ENCODE measurements around the gene TACO1. TPM values are rescaled to one million over a fixed set of nuclear protein-coding genes. Genes with fewer than 3 reads are reported as not detected.

TACO1 gene
- polyA plus RNA-seq, 1 donor (not counting 4 experiments of a cell fraction or from before 2014, with no cell fraction given), result 23.5 TPM

DNA sequence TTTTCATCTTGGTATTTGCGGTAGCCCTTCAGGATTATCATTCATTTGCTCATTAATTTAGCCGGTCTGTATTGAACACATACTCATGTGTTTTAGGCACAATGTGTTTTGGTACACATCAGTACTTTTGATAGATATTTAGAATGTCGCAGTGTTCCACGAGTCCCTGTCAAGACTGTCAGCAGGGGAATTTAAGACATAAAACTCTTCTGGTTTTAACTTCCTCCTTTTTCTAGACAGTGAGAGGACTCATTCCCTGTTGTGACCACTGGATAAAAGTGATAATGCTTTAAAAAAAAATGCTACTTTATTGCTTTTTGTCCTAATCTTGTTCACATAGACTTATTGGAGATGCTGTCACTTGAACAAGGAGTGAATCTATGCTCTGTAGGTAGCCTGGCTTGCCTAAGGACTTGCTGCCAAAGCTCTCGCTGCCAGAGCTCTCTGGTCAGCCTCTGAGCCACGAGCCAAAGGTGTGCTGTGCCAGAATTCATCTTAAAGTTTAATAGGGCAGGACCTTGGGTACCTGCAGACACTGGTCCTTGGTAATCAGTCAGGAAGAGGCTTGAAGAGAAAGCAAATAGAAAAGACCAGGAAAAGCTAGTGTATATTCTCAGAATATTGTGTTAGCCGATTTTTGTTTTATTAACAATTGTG lies 45.1 kb upstream of the TACO1 start:
- FAIRE-seq, result no peak
- Histone ChIP-seq H3K4me1 (ENCODE audit: control insufficient read depth, extremely low read depth, insufficient read depth, low read length) (peaks cover 9% of the 10 kb centered on the region), H3K27ac (ENCODE audit: control insufficient read depth, insufficient read depth, low read length) (no peak overlapping the region), H2AFZ (ENCODE audit: control insufficient read depth, low read length) (no peak overlapping the region), H3K9ac (ENCODE audit: control insufficient read depth, extremely low read depth, insufficient read depth, low read length) (no peak overlapping the region), H3K9me3 (ENCODE audit: control insufficient read depth, low read depth, low read length) (no peaks in the 10 kb centered on the region), H4K20me1 (ENCODE audit: control insufficient read depth, extremely low read depth, insufficient read depth, low read length) (peaks cover 11% of the 10 kb centered on the region), H3K36me3 (ENCODE audit: control insufficient read depth in 2 of 2, extremely low read depth in 1 of 2, insufficient read depth in 2 of 2, low read length in 2 of 2) (peaks cover 0 to 3% of the 10 kb centered on the region in 2 experiments), H3K27me3 (ENCODE audit: control insufficient read depth, extremely low read depth, insufficient read depth, low read length) (no peaks in the 10 kb centered on the region), H3K9me1 (ENCODE audit: control insufficient read depth, extremely low read depth, insufficient read depth, low read length) (no peaks in the 10 kb centered on the region), H3K79me2 (ENCODE audit: control insufficient read depth, insufficient read depth, low read length) (peaks cover 92% of the 10 kb centered on the region), H3K4me2 (ENCODE audit: control insufficient read depth, extremely low read depth, insufficient read depth, low read depth, low read length) (no peak overlapping the region), H3K4me3 (ENCODE audit: control insufficient read depth in 2 of 3, extremely low read depth in 1 of 3, insufficient read depth in 2 of 3, low read depth in 1 of 3, low read length in 3 of 3) (no peak overlapping the region)
- DNase-seq (ENCODE audit: low read depth, low spot score), result no peak
- no peak for TF ChIP-seq EZH2 (IDR thresholded peaks at IDR 0.05; ENCODE audit: low read length)
- TF ChIP-seq, protein P1, sequence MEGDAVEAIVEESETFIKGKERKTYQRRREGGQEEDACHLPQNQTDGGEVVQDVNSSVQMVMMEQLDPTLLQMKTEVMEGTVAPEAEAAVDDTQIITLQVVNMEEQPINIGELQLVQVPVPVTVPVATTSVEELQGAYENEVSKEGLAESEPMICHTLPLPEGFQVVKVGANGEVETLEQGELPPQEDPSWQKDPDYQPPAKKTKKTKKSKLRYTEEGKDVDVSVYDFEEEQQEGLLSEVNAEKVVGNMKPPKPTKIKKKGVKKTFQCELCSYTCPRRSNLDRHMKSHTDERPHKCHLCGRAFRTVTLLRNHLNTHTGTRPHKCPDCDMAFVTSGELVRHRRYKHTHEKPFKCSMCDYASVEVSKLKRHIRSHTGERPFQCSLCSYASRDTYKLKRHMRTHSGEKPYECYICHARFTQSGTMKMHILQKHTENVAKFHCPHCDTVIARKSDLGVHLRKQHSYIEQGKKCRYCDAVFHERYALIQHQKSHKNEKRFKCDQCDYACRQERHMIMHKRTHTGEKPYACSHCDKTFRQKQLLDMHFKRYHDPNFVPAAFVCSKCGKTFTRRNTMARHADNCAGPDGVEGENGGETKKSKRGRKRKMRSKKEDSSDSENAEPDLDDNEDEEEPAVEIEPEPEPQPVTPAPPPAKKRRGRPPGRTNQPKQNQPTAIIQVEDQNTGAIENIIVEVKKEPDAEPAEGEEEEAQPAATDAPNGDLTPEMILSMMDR (optimal IDR thresholded peaks at IDR 0.05 in 1 of 3, IDR thresholded peaks at IDR 0.05 in 1 of 3, conservative IDR thresholded peaks at IDR 0.05 in 1 of 3; ENCODE audit: extremely low read depth in 1 of 3, insufficient read depth in 2 of 3, low read length in 3 of 3), result no peak
- dilution Hi-C loops (cut with MboI; ENCODE audit: extremely low pct_ligation_motif_present, low sequenced_read_pairs), result no loop called here

DNA sequence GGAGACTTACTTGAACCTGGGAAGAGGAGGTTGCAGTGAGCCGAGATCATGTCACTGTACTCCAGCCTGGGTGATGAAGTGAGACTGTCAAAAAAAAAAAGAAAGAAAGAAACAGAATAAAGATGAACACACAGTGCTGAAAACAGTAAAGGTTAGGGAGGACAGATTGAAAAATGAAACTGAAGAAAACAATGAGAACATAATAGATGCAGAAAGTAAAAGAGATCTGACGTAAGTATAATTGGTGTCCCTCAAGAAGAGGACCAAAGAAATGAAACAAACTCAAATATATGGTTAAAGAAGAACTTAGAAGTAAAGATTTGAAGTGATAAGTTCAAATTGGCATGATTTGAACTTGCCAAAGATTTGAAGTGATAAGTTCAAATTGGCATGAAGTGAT lies 43.3 kb upstream of the TACO1 start:
- FAIRE-seq (no peak), DNase-seq (ENCODE audit: low read depth, low spot score) (no peak)
- peaks cover 5% of the 10 kb centered on the region for H3K4me1 ChIP-seq (ENCODE audit: control insufficient read depth, extremely low read depth, insufficient read depth, low read length)
- no peak overlapping the region for H3K27ac ChIP-seq (ENCODE audit: control insufficient read depth, insufficient read depth, low read length)
- no peaks in the 10 kb centered on the region for H3K27me3 ChIP-seq (ENCODE audit: control insufficient read depth, extremely low read depth, insufficient read depth, low read length)
- H3K9me1 ChIP-seq (ENCODE audit: control insufficient read depth, extremely low read depth, insufficient read depth, low read length), result no peaks in the 10 kb centered on the region
- dilution Hi-C loops (cut with MboI; ENCODE audit: extremely low pct_ligation_motif_present, low sequenced_read_pairs), result no loop called here
- H3K9ac ChIP-seq (ENCODE audit: control insufficient read depth, extremely low read depth, insufficient read depth, low read length), result no peak overlapping the region
- H3K4me2 ChIP-seq (ENCODE audit: control insufficient read depth, extremely low read depth, insufficient read depth, low read depth, low read length), result no peak overlapping the region
- TF ChIP-seq, protein P1 (optimal IDR thresholded peaks at IDR 0.05 in 1 of 3, IDR thresholded peaks at IDR 0.05 in 1 of 3, conservative IDR thresholded peaks at IDR 0.05 in 1 of 3; ENCODE audit: extremely low read depth in 1 of 3, insufficient read depth in 2 of 3, low read length in 3 of 3), result no peak
- TF ChIP-seq EZH2 (IDR thresholded peaks at IDR 0.05; ENCODE audit: low read length), result no peak
- no peaks in the 10 kb centered on the region for H3K9me3 ChIP-seq (ENCODE audit: control insufficient read depth, low read depth, low read length)
- H2AFZ ChIP-seq (ENCODE audit: control insufficient read depth, low read length), result no peak overlapping the region
- peaks cover 90% of the 10 kb centered on the region for H3K79me2 ChIP-seq (ENCODE audit: control insufficient read depth, insufficient read depth, low read length)
- peaks cover 11% of the 10 kb centered on the region for H4K20me1 ChIP-seq (ENCODE audit: control insufficient read depth, extremely low read depth, insufficient read depth, low read length)
- H3K36me3 ChIP-seq (ENCODE audit: control insufficient read depth in 2 of 2, extremely low read depth in 1 of 2, insufficient read depth in 2 of 2, low read length in 2 of 2), result peaks cover 0 to 3% of the 10 kb centered on the region in 2 experiments
- H3K4me3 ChIP-seq (ENCODE audit: control insufficient read depth in 2 of 3, extremely low read depth in 1 of 3, insufficient read depth in 2 of 3, low read depth in 1 of 3, low read length in 3 of 3), result no peak overlapping the region

Measured in keratinocyte (primary cell).